ENCODE data around the gene CNOT4. TPM values are rescaled to one million over a fixed set of nuclear protein-coding genes. Genes with fewer than 3 reads are reported as not detected.

Gene CNOT4
- total RNA-seq, 1 experiment from 2014 or later, result 22.0 TPM

DNA sequence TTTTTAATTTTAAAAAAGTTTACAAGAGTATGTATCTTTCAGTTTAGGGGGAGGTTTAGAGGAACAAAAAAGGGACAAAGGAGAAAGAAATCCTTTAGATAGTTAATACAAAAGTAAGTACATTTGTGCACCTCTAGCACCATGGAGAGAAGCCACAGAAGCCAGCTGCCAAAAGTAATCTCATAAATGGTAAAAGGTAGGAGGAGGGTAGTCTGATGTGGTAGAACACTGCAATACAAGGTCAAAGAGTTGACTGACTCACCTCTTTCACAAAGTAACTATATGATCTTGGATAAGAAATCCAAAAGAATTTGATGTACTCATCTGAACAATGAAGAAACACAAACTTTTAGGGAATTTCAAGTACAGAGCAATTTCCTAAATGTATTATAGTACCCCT, 68.1 kb downstream of the CNOT4 start:
- Histone ChIP-seq H3K9me3 (no peaks in the 10 kb centered on the region), H3K36me3 (ENCODE audit: control insufficient read depth, insufficient read depth, low read length) (no peaks in the 10 kb centered on the region), H3K4me1 (no peaks in the 10 kb centered on the region), H3K4me3 (ENCODE audit: low read depth, low read length) (no peak overlapping the region), H3K27me3 (replicated peaks; ENCODE audit: control insufficient read depth, insufficient read depth, low read length) (no peaks in the 10 kb centered on the region)
- H3K4me1 Mint-ChIP-seq (ENCODE audit: low read depth, unreplicated experiment), result no peaks in the 10 kb centered on the region
- H3K9me3 Mint-ChIP-seq (ENCODE audit: unreplicated experiment), result no peaks in the 10 kb centered on the region
- no TSS peak for BruUV-seq (replicated peaks)
- TF ChIP-seq, protein P1, sequence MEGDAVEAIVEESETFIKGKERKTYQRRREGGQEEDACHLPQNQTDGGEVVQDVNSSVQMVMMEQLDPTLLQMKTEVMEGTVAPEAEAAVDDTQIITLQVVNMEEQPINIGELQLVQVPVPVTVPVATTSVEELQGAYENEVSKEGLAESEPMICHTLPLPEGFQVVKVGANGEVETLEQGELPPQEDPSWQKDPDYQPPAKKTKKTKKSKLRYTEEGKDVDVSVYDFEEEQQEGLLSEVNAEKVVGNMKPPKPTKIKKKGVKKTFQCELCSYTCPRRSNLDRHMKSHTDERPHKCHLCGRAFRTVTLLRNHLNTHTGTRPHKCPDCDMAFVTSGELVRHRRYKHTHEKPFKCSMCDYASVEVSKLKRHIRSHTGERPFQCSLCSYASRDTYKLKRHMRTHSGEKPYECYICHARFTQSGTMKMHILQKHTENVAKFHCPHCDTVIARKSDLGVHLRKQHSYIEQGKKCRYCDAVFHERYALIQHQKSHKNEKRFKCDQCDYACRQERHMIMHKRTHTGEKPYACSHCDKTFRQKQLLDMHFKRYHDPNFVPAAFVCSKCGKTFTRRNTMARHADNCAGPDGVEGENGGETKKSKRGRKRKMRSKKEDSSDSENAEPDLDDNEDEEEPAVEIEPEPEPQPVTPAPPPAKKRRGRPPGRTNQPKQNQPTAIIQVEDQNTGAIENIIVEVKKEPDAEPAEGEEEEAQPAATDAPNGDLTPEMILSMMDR (IDR thresholded peaks at IDR 0.05; ENCODE audit: insufficient read depth in 1 of 2, low read depth in 1 of 2, low read length in 1 of 2, severe bottlenecking in 1 of 2, unreplicated experiment in 1 of 2), result no peak
- H3K27me3 Mint-ChIP-seq (ENCODE audit: insufficient read depth, unreplicated experiment), result no peaks in the 10 kb centered on the region
- no peak for DNase-seq
- intact Hi-C loops (cut with micrococcal nuclease; ENCODE audit: unreplicated experiment), result no loop called here
- H3K4me3 Mint-ChIP-seq (ENCODE audit: unreplicated experiment), result no peak overlapping the region
- H3K36me3 Mint-ChIP-seq (ENCODE audit: insufficient read depth, unreplicated experiment), result no peaks in the 10 kb centered on the region
- CTCF ChIA-PET, result no interaction called here
- H3K27ac Mint-ChIP-seq (ENCODE audit: unreplicated experiment), result no peak overlapping the region
- POLR2A ChIA-PET, result no interaction called here

DNA sequence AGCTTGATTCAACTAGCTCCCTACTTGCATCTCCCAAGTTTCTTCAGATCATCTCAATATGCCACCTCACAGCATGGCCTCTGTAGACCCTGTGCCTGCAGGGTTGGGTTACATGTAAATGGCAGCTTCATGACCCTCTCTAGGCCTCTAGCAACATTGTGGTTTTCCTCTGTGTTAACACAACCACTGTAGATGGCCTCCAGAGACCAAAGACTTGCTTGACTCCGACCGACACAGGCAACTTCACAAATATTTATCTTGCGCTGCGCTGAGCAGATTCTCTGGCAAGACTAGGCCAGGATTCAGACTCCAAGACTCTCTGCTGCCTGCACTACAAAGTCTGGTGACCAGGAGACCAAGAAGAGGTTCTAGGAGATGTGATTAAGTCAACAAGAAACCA, 75.9 kb downstream of the CNOT4 start:
- DNase-seq, result no peak
- Mint-ChIP-seq H3K9me3 (ENCODE audit: unreplicated experiment) (no peaks in the 10 kb centered on the region), H3K27me3 (ENCODE audit: insufficient read depth, unreplicated experiment) (no peaks in the 10 kb centered on the region), H3K36me3 (ENCODE audit: insufficient read depth, unreplicated experiment) (peaks cover 6% of the 10 kb centered on the region), H3K27ac (ENCODE audit: unreplicated experiment) (no peak overlapping the region), H3K4me1 (ENCODE audit: low read depth, unreplicated experiment) (peaks cover 8% of the 10 kb centered on the region), H3K4me3 (ENCODE audit: unreplicated experiment) (no peak overlapping the region)
- Histone ChIP-seq H3K4me1 (no peaks in the 10 kb centered on the region), H3K36me3 (ENCODE audit: control insufficient read depth, insufficient read depth, low read length) (no peaks in the 10 kb centered on the region), H3K4me3 (ENCODE audit: low read depth, low read length) (no peak overlapping the region), H3K9me3 (no peaks in the 10 kb centered on the region), H3K27me3 (replicated peaks; ENCODE audit: control insufficient read depth, insufficient read depth, low read length) (no peaks in the 10 kb centered on the region)
- POLR2A ChIA-PET, result no interaction called here
- TF ChIP-seq, protein P1 (IDR thresholded peaks at IDR 0.05; ENCODE audit: insufficient read depth in 1 of 2, low read depth in 1 of 2, low read length in 1 of 2, severe bottlenecking in 1 of 2, unreplicated experiment in 1 of 2), result no peak
- CTCF ChIA-PET, result no interaction called here
- intact Hi-C loops (cut with micrococcal nuclease; ENCODE audit: unreplicated experiment), result no loop called here
- no TSS peak for BruUV-seq (replicated peaks)

DNA sequence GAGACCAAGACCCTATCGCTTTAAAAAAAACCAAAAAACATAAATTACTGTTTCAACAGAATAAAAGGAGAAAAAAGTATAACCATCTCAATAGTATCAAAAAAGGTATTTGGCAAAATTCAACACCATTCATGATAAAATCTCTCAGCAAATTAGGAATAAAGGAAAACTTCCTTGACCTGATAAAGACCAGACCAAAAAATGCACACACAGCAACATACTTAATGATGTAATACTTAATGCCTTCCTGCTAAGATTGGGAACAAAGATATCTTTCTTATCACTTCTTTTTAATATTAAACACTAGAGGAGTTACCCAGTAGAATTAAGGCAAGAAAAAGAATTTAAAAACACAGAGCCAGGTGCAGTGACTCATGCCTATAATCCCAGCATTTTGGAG, 79.3 kb downstream of the CNOT4 start:
- H3K36me3 ChIP-seq (ENCODE audit: control insufficient read depth, insufficient read depth, low read length), result no peaks in the 10 kb centered on the region
- CTCF ChIA-PET, result no interaction called here
- Mint-ChIP-seq H3K9me3 (ENCODE audit: unreplicated experiment) (no peaks in the 10 kb centered on the region), H3K27ac (ENCODE audit: unreplicated experiment) (no peak overlapping the region), H3K4me3 (ENCODE audit: unreplicated experiment) (no peak overlapping the region), H3K4me1 (ENCODE audit: low read depth, unreplicated experiment) (peaks cover 8% of the 10 kb centered on the region), H3K36me3 (ENCODE audit: insufficient read depth, unreplicated experiment) (peaks cover 6% of the 10 kb centered on the region), H3K27me3 (ENCODE audit: insufficient read depth, unreplicated experiment) (no peaks in the 10 kb centered on the region)
- POLR2A ChIA-PET, result no interaction called here
- no peaks in the 10 kb centered on the region for H3K9me3 ChIP-seq
- intact Hi-C loops (cut with micrococcal nuclease; ENCODE audit: unreplicated experiment), result no loop called here
- TF ChIP-seq, protein P1 (IDR thresholded peaks at IDR 0.05; ENCODE audit: insufficient read depth in 1 of 2, low read depth in 1 of 2, low read length in 1 of 2, severe bottlenecking in 1 of 2, unreplicated experiment in 1 of 2), result no peak
- no peak overlapping the region for H3K4me3 ChIP-seq (ENCODE audit: low read depth, low read length)
- no peaks in the 10 kb centered on the region for H3K27me3 ChIP-seq (replicated peaks; ENCODE audit: control insufficient read depth, insufficient read depth, low read length)
- DNase-seq, result no peak
- BruUV-seq (replicated peaks), result no TSS peak
- no peaks in the 10 kb centered on the region for H3K4me1 ChIP-seq
